Immature natural killer cell (primary cell): Measurements from ENCODE around the gene RCBTB2. TPM values are rescaled to one million over a fixed set of nuclear protein-coding genes. Genes with fewer than 3 reads are reported as not detected.

ENCODE experiments used
- polyA plus RNA-seq, 3 donors: library from polyadenylated mRNA; unstranded; fragments of 300-500 nt; fragmentation: Illumina TruSeq; gene quantifications; one replicate each; pipeline ENCODE4 v1.2.3, GENCODE V29; 2021

RCBTB2 gene
- polyA plus RNA-seq, 3 donors from 2014 or later = 36.1 to 49.1 (median 45.8) TPM

Other genes with a start within 250 kb of the RCBTB2 start
- gene RB1, start 229.3 kb downstream of the RCBTB2 start, polyA plus RNA-seq = 10 to 100 TPM; 14.4 to 30.2 (median 17.0) TPM
- gene LPAR6, start 120.0 kb downstream of the RCBTB2 start, polyA plus RNA-seq = 10 to 100 TPM in 2 of 3 donors, 1 to 10 TPM in 1; 9.4 to 19.3 (median 14.6) TPM
- 1 to 10 TPM in 2 of 3 donors, not detected in 1; 2.0 to 2.1 TPM for gene CYSLTR2, start 120.8 kb upstream of the RCBTB2 start, polyA plus RNA-seq